COLO829 (cell line): ENCODE results near the gene USP35.

Experiments
- DNase-seq: peaks from one replicate; pipeline ENCODE4 v3.0.0; 2012; ENCODE audit warnings: low spot score

USP35 gene

DNA sequence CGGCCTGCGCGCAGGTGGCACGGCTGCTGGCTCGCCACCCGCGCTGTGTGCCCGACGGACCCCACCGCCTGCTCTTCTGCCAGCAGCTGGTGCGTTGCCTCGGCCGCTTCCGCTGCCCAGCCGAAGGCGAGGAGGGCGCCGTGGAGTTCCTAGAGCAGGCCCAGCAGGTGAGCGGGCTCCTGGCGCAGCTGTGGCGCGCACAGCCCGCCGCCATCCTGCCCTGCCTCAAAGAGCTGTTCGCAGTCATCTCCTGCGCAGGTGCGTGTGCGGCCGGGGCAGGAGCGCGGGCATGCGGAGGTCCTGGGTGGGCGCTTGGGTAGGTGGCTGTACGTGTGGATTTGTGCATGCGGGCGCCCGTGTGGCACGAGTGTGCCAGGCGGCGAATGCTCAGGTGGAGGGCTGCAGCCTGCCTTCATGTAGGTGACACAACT lies 8.0 kb downstream of the USP35 start:
- no peak for DNase-seq

DNA sequence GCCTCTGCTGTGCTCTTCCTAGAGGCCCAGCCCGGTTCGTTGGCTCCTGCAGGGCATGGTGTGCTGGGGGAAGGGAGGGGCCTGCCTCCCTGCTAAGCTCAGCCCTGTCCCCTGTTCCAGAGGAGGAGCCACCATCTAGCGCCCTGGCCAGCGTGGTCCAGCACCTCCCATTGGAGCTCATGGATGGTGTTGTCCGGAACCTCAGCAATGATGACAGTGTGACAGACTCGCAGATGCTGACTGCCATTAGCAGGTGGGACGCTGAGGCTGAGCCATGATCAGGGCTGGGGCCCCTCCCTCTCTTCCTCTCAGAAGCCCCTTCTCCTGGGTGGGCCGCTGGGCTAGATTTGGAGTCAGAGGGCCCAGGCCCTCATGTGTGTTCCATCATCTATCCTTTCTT lies 9.1 kb downstream of the USP35 start:
- DNase-seq, result no peak

DNA sequence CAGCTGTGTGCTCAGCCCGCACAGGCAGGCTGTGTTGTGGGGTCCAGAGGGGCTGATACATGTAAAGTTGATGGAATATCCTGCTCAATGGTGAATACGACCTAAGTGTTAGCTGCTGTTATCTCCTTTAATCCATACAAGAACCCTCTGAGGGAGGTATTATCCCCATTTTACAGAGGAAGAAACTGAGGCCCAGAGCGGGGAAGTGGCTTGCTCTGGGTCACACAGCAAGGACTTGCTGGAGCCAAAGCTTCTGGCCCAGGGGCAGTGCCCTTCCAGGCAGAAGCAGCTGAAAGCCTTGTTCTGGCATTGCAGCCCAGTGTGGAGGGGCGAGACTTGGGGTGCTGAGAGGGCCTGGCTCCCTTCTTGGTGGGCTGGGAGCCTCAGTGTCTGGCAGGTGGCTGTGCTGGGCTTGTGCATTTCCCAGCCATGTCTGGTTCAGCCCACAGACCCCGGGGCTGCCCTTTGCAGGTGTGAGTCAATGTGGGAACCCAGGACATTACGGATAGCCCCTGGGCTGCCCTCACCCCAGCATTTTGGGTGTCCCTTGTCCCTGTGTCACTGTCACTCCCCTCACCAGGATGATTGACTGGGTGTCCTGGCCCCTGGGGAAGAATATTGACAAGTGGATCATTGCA lies 10.4 kb downstream of the USP35 start:
- no peak for DNase-seq

DNA sequence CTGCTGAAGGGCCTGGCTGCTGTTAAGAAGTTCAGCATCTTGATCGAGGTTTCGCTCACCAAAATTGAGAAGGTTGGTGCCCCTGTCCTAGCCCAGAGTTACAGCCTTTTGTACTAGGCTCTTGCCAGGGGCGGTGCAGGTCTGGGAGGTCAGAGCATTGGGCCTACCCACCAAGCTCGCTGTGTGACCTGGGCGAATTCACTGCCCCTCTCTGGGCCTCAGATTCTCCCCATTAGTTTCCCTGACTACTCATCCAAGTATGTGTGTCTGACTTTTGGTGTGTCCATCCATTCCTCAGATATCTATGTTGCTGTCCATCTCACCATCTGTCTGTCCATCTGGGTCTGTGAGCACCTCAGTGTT lies 10.9 kb downstream of the USP35 start:
- no peak for DNase-seq

DNA sequence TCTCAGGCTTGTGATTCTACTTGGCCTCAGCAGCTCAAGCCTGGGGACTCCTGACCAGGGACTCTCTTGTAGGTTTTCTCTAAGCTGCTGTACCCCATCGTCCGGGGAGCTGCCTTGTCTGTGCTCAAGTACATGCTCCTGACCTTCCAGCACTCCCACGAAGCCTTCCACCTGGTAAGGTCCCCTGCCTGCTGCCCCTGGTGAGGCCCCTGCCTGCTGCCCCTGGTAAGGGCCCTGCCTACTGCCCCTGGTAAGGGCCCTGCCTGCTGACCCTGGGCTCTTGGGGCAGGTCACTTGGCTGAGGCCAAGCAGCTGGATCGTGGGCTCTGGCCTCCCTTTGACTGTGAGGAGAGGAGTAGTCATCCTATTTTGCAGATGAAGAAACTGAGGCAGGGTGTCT lies 11.3 kb downstream of the USP35 start:
- DNase-seq, result no peak

DNA sequence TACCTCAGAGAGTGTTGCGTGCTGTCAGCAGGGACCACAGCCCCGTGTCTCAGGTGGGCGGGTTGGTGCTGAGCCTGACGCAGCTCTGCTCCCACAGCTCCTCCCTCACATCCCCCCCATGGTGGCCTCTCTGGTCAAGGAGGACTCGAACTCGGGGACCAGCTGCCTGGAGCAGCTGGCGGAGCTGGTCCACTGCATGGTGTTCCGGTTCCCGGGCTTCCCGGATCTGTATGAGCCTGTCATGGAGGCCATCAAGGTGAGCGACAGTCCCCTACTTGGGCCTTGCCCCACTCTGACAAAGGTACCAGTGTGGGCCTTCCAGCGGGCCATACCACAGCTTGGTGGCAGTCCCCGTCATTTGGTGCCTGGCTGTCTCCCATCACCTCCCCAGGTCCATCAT lies 11.8 kb downstream of the USP35 start:
- no peak for DNase-seq

DNA sequence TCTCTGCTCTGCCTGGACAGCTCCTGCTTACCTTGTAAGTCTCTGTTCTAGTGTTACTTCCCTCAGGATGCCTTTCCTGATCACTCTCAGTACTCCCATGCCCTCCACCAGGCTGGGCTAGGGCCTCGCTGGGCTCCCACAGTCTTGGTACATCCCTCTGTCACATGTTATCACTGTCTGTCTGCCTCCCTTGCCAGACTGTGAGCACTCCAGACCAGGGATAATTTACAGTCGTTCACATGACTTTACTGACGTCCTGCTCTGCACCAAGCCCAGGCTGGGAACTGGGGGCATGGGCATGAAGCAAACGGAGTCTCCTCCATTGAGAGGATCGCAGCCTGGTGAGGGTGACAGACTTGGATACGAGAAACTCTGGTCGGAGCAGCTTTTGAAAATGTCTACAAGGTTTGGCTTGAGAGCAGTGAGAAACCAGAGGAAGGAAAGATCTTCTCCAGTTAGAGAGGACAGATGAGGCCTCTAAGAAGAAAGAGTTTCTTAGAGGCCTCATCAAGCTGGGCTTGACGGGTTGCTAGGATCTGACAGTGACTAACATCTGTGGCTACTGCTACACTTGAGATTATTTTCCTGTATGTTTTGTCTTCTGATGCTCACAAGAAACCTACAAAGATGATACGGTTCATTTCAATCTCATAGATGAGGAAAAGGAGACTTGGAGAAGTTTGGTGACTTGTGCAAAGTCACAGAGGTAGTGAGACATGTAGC lies 12.5 kb downstream of the USP35 start:
- DNase-seq, result no peak

DNA sequence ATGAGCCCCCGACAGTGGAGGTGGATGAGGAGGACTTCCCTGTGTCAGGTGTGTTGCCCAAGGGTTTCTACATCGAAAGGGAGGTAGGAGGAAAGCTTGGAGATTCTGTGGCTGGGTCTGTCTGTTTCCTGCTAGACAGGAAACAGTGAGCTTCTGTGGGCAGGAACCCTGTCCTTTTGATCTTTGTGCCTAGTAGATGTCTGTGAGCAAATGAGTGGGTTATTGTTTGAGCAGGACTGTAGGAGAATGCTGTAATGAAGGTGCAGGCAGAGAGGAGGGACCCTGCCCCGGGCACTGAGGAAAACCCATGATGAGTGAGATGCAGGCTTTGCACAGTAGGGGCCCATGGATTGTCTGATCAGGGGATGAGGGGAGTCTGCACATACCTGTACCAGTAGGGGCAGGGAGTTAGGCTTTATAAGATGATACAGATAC lies 14.0 kb downstream of the USP35 start:
- DNase-seq, result peak; percentile 64

DNA sequence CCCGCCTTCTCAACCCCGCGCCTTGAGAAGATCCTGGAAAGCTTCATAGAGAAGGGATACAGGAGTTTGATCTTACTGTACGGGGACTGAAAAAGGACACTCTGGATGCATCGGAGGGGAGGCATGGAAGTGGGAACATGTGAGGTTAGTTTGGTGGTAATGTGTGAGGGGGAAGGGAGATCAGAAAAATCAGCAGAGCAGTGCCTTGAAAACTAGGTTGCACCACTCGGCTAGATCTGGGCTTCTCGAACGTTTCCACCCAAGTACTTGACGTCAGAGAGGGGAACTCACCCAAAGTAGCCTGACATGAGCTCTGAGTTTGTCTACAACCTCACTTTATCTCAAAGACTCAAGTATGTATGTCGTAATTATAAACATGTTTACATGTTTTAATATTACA lies 14.5 kb downstream of the USP35 start:
- no peak for DNase-seq

DNA sequence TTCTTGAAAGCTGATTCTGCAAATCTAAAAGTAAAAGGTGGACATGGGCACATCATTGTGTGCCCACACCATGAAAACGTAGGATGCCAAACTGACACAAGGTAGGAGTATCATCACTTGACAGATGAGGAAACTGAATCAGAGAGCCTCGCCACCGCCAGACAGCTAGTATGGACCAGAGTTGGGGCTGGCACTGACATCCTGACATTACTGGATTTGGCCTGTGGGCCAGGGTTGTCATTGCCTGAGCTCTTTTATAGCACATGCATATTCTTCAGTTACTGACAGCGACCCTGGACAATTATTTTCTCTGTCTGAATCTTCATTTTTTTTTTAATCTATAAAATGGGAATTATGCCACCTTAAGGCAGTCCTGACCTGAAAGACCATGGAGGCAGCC lies 16.5 kb downstream of the USP35 start:
- no peak for DNase-seq

DNA sequence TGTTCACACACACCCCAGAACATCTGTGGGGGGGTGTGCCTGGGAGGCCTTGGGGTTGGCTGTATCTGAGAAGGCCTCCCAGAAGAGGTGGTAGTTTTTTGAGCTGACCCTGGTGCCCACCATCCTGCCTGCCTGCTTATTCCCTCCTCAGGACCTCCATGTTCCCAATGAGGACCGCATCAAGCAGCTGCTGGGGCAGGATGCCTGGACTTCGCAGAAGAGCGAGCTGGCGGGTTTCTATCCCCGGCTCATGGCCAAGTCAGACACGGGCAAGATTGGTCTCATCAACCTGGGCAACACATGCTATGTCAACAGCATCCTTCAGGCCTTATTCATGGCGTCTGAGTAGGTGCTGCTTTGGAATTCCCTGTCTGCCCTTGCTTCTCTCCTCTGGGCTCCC lies 17.0 kb downstream of the USP35 start:
- DNase-seq, result no peak

DNA sequence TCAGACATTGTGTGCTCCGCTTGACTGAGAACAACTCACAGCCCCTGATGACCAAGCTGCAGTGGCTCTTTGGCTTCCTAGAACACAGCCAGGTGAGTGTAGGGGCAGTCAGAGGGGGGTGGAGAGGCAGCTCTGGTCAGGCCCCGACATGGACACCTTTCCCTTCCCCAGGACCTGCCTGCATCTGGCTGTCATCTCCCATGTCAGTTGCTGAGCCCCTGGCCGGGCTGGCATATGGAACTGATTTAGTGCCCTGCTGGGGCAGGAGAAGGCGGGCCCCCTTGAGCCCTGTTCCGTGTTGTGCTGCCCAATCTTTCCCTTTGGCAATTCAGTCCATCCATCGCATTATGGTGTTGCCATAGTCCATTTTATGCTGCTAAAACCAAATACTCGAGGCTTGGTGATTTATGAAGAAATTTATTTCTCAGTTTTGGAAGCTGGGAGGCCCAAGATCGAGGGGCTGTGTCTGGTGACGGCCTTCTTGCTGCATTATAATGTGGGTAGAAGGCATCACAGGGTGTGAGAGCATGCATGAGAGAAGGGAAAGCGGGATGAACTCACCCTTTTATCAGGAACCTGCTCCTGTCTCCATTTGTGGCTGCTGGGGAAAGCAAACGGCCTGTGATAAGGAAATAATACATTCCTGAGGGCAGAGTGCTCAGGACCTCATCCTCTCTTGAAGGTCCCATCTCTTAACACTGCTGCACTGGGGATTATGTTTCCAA lies 19.0 kb downstream of the USP35 start:
- no peak for DNase-seq

DNA sequence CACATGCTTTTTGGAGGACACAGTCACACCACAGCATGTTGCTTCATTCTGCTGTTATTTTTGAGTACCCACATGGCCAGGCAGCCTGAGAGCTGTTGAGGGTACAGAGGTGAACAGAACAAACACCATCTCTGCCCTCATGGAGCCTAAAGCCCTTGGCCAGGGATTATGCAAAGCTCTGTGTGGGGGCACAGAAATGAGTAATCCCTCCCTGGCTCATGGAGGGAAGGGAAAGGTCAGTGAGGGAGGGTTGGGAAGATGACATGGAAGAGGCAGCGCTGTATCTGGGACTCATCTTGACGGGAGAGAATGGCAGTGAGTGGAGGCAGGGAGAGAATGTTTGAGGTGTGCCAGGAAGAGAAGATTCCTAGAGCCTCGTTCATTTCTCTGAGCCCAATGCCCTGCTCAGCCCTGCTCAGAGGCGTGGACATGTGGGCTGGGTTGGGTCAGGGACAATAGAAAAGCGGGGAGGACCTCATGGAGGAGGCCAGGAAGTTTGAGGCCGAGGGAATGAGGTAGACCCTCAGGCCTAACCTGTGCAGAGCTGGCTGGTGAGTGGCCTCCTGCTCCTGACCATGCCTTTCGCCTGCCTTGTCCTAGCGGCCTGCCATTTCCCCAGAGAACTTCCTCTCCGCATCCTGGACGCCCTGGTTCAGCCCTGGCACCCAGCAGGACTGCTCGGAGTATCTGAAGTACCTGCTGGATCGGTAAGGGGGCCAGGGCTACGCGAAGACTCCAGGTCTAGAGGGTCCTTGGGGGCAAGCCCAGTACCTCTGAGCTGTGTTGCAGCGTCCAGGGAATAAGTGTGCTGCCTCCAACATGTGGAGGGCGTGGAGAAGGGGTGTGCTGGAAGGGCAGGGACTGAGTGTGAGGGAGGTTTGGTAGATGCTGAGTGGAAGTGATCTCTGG lies 19.8 kb downstream of the USP35 start:
- DNase-seq, result no peak

DNA sequence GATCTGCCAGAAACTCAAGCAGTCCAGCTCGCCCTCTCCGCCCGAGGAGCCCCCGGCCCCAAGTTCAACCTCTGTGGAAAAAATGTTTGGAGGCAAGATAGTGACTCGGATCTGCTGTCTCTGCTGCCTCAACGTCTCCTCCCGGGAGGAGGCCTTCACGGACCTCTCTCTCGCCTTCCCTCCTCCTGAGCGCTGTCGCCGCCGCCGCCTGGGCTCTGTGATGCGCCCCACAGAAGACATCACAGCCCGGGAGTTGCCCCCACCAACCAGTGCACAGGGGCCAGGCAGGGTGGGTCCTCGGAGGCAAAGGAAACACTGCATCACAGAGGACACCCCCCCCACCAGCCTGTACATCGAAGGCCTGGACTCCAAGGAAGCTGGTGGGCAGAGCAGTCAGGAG lies 20.8 kb downstream of the USP35 start:
- no peak for DNase-seq

DNA sequence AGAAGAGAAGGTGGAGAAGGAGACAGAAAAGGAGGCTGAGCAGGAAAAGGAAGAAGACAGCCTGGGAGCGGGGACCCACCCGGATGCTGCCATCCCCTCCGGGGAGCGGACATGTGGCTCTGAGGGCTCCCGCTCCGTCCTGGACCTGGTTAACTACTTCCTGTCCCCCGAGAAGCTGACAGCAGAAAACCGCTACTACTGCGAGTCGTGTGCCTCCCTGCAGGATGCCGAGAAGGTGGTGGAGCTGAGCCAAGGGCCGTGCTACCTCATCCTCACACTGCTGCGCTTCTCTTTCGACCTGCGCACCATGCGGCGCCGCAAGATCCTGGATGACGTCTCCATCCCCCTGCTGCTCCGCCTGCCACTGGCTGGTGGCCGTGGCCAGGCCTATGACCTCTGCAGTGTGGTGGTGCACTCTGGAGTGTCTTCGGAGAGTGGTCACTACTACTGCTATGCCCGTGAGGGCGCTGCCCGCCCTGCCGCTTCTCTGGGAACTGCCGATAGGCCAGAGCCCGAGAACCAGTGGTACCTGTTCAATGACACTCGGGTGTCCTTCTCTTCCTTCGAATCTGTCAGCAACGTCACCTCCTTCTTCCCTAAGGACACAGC lies 21.4 kb downstream of the USP35 start:
- DNase-seq, result no peak

DNA sequence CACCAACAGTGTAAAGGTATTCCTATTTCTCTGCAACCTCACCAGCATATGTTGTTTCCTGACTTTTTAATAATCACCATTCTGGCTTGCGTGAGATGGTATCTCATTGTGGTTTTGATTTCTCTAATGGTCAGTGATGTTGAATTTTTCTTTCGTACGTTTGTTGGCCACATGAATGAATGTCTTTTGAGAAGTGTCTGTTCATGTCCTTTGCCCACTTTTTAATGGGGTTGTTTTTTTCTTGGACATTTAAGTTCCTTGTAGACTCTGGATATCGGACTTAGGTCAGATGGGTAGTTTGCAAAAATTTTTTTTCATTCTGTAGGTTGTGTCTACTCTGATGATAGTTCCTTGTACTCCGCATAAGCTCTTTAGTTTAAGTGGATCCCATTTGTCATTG lies 22.8 kb downstream of the USP35 start:
- no peak for DNase-seq

DNA sequence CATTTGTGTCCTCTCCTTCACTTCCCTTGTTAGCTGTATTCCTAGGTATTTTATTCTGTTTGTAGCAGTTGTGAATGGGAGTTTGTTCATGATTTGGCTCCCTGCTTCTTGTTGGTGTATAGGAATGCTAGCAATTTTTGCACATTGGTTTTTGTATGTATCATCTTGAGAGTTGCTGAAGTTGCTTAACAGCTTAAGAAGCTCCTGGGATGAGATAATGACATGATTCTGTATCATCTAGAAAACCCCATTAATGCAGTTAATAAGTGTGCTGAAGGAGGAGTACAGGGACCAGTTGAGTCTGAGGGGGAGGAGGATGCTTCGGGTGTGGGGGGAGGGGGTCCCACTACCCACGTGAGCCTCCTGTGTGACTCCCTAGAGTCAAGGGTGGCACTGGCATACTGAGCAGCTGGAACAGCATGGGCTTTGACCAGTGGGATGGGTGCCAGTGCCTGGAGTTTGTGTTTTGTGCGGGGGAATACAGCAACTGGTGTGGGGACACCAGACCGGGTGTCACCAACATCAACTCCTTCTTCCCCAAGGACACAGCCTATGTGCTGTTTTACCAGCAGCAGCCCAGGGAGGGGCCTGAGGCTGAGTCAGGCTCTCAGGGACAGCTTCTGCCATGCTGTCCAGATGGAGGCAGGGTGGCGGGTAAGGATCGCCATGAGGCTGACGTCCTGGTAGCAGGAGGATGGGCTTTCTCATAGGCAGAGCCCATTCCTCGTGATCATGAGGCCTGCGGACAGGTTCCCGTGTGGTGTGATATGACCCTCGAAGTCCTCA lies 24.1 kb downstream of the USP35 start:
- DNase-seq, result no peak

DNA sequence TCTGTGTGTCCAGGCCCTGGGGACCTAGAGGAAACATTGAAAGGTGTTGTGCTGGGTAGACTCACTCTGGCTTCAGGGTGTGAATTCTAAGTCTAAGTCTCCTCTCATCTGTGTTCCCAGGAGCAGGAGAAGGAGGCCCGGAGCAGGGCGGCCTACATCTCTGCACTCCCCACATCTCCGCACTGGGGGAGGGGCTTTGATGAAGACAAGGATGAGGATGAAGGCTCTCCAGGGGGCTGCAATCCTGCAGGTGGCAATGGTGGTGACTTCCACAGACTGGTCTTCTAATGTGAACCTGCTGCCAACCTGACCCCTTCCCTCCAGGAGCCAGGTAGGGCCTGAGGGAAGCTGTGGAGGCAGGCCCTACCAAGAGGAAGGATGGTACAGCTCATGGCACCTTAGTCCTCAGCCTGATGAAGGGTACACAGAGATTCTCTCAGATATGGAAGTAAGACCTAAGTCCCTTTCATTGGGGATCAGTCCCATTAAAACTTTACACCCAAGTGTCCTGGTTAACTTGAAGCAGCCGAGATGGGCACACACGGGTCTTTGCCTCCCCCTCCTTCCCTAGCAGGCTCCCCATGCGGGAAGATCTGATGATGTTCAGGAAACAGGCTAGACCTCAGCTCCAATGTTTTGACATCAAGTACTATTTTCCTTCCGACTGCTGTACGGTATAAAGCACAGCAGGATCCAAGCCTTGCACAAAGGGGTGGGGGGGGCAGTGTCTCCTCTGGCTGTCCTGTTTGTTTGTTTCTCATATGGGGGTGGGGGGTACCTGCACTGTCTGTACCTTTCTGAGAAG lies 25.0 kb downstream of the USP35 start:
- no peak for DNase-seq

DNA sequence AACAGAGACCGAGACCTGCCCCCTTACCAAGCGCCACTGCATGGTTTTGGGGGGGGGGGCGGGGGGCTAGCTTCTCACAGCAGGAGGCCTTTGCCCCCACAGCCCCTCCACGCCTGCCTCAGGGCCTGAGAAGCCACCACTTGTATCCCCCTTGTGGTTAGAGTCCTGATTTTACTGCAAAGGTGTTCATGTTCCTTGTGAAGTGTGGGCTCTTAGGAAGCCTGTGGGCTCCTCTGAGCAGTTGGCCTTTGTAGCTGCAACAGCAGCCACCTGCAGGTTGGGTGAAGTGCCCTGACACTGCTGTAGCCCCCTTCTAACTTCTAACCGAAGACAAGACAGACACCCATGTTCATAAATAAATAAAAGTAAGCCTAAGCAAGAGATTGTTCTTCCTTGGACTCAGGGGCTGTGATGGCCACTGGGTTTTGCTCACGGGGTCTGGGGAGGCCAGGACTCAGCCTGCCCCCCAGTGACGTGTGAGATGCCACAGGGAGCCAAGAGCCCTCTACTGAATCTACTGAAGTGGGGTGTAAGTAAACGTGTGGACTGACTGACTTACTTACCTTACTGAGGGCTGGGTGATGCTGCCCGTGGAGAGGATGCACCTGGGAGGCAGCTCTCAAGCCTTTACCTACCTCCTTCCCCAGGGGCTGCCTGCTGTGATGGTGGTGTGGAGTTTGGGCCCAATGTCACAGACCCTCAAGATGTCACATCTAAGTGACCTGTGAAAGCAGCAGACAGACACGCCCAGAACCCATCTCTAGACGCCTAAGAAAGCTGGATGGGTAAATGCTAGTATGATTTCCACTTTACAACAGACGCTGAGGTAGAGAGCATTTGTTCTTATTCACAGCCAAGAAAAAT lies 25.8 kb downstream of the USP35 start:
- no peak for DNase-seq
